Mesendoderm (in vitro differentiated cells): Measurements from ENCODE around the gene FRMD3.

Source experiments
- DNase-seq: peaks from one replicate; pipeline ENCODE4 v3.0.0; 2013
- H2AK5ac ChIP-seq: 2 replicates; pipeline ENCODE4 v1.6.1; 2013; ENCODE audit warnings: low read length, inconsistent platforms
- H2BK120ac ChIP-seq: 2 replicates; pipeline ENCODE4 v1.6.1; 2013; ENCODE audit warnings: low read depth, mild to moderate bottlenecking, low read length, moderate library complexity, mixed read lengths
- H2BK15ac ChIP-seq: replicated peaks from 2 replicates; pipeline ENCODE4 v1.6.1; 2013; ENCODE audit warnings: low read depth, mild to moderate bottlenecking, moderate library complexity
- H2BK5ac ChIP-seq: 2 replicates; pipeline ENCODE4 v1.6.1; 2013; ENCODE audit warnings: low read length, inconsistent platforms
- H3K18ac ChIP-seq: 2 replicates; pipeline ENCODE4 v1.6.1; 2013; ENCODE audit warnings: mild to moderate bottlenecking, low read length, mixed read lengths
- H3K23ac ChIP-seq: one replicate; pipeline ENCODE4 v1.6.1; 2013; ENCODE audit warnings: low read length
- H3K27ac ChIP-seq: 2 replicates; pipeline ENCODE4 v1.5.1; 2013; ENCODE audit warnings: low read depth, mild to moderate bottlenecking, inconsistent platforms, low read length, moderate library complexity
- H3K27me3 ChIP-seq: 2 replicates; pipeline ENCODE4 v1.6.1; 2013; ENCODE audit warnings: low read length, control low read depth, mild to moderate bottlenecking, inconsistent platforms; ENCODE audit not compliant: insufficient read depth, poor library complexity
- H3K36me3 ChIP-seq: 2 replicates; pipeline ENCODE4 v1.6.1; 2013; ENCODE audit warnings: low read length, inconsistent platforms; ENCODE audit not compliant: control insufficient read depth, insufficient read depth
- H3K4ac ChIP-seq: one replicate; pipeline ENCODE4 v1.6.1; 2013; ENCODE audit warnings: low read depth, mild to moderate bottlenecking, low read length, moderate library complexity
- H3K4me1 ChIP-seq: 2 replicates; pipeline ENCODE4 v1.6.1; 2013; ENCODE audit warnings: low read depth, low read length, inconsistent platforms; ENCODE audit not compliant: control insufficient read depth
- H3K4me2 ChIP-seq: 2 replicates; pipeline ENCODE4 v1.6.1; 2013; ENCODE audit warnings: low read length
- H3K4me3 ChIP-seq: 2 replicates; pipeline ENCODE4 v1.5.1; 2013; ENCODE audit warnings: mild to moderate bottlenecking, low read length
- H3K56ac ChIP-seq: one replicate; pipeline ENCODE4 v1.6.1; 2013; ENCODE audit warnings: low read length
- H3K79me1 ChIP-seq: 2 replicates; pipeline ENCODE4 v1.6.1; 2013; ENCODE audit warnings: low read length, inconsistent platforms
- H3K79me2 ChIP-seq: 2 replicates; pipeline ENCODE4 v1.6.1; 2013; ENCODE audit warnings: mild to moderate bottlenecking, low read length; ENCODE audit not compliant: control insufficient read depth, insufficient read depth
- H3K9ac ChIP-seq: 2 replicates; pipeline ENCODE4 v1.6.1; 2013; ENCODE audit warnings: low read length, inconsistent platforms
- H4K5ac ChIP-seq: one replicate; pipeline ENCODE4 v1.6.1; 2013; ENCODE audit warnings: low read length
- H4K8ac ChIP-seq: one replicate; pipeline ENCODE4 v1.6.1; 2013; ENCODE audit warnings: low read depth, mild to moderate bottlenecking, control low read depth, low read length, moderate library complexity
- WGBS: extraction: QIAGEN DNeasy Blood & Tissue Kit; methylation state at CpG from one replicate; pipeline ENCODE4 v1.1.7; 2013; ENCODE audit warnings: low lambda C conversion rate, missing lambda C conversion rate; ENCODE audit not compliant: insufficient coverage; ENCODE audit errors: extremely low coverage; 5-methylcytosine and 5-hydroxymethylcytosine counted together

FRMD3 gene

DNA sequence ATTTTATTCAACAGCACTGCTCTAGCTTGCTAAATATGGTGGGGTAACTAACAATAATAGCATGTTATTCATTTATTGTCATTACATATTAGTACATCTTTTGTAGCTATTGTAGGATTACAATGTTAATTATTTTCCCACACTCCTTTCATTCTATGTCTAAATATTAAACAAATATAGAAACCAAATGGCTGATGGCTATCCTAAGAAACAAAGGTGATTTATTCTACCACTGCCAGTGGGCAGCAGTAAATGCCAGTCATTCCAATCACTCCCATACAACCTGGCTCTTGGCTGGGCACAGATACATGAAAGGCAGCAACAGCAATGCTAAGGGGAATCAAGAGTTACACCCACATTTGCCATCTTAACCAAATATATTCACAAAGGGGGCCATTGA lies 84.1 kb downstream of the FRMD3 start:
- no peak for DNase-seq
- no peak overlapping the region for H4K5ac ChIP-seq
- H2BK5ac ChIP-seq: no peak overlapping the region
- no peak overlapping the region for H3K27ac ChIP-seq
- H3K9ac ChIP-seq: no peak overlapping the region
- no peaks in the 10 kb centered on the region for H3K79me1 ChIP-seq
- no peak overlapping the region for H2BK15ac ChIP-seq
- no peaks in the 10 kb centered on the region for H3K36me3 ChIP-seq
- no peak overlapping the region for H3K4me3 ChIP-seq
- H3K56ac ChIP-seq: no peak overlapping the region
- no peak overlapping the region for H3K23ac ChIP-seq
- H3K4me2 ChIP-seq: no peak overlapping the region
- no peak overlapping the region for H2AK5ac ChIP-seq
- no peaks in the 10 kb centered on the region for H3K27me3 ChIP-seq
- no peak overlapping the region for H3K4ac ChIP-seq
- H3K18ac ChIP-seq: no peak overlapping the region
- H4K8ac ChIP-seq: no peak overlapping the region
- no peaks in the 10 kb centered on the region for H3K79me2 ChIP-seq
- H2BK120ac ChIP-seq: no peak overlapping the region
- H3K4me1 ChIP-seq: no peaks in the 10 kb centered on the region

DNA sequence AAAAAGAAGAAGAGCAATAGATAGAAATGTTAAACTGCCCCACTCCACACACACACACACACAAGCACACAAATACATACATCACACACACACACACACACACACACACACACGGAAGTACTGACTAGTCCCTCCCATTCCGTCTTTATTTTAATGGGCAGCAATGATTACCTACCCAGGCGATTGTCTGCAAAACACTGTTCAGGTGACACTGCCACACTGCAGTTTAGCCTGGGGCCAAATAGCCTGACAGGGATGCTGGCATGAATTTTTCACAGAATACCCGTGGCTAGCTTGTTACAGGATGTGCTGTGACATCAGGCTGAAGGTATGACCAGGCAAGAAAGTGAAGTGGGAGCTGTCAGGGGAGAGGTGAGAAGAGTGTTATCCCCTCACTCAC lies 86.9 kb downstream of the FRMD3 start:
- H3K79me1 ChIP-seq: no peaks in the 10 kb centered on the region
- no peak overlapping the region for H3K27ac ChIP-seq
- H3K79me2 ChIP-seq: no peaks in the 10 kb centered on the region
- H4K8ac ChIP-seq: no peak overlapping the region
- no peaks in the 10 kb centered on the region for H3K36me3 ChIP-seq
- H3K4me3 ChIP-seq: no peak overlapping the region
- no peak overlapping the region for H3K9ac ChIP-seq
- no peak overlapping the region for H3K4ac ChIP-seq
- no CpG with 5 or more reads among the region's 4 CpGs for WGBS
- H3K4me2 ChIP-seq: no peak overlapping the region
- H2AK5ac ChIP-seq: no peak overlapping the region
- H3K27me3 ChIP-seq: no peaks in the 10 kb centered on the region
- DNase-seq: peak; percentile 92
- H2BK120ac ChIP-seq: no peak overlapping the region
- no peak overlapping the region for H4K5ac ChIP-seq
- H2BK5ac ChIP-seq: no peak overlapping the region
- no peak overlapping the region for H3K56ac ChIP-seq
- no peak overlapping the region for H3K23ac ChIP-seq
- no peak overlapping the region for H2BK15ac ChIP-seq
- H3K4me1 ChIP-seq: no peaks in the 10 kb centered on the region
- no peak overlapping the region for H3K18ac ChIP-seq

DNA sequence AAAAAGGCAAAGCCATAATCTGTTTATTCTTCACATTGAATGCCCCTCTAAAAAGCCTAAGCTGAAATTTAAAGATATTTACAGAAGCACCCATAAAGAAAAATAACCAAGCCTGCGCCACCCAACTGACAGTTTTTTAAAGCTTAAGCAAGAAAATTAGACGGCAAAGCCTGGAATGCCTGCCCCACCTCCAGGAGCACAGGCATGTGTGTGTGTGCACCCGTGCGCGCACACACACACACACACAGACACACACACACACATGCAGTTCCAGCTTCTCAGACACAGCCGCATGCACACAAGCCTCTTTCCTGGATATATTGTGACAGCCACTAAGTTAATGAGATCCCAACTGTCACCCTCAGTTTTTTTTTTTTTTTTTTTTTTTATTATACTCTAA lies 88.2 kb downstream of the FRMD3 start:
- WGBS: no CpG with 5 or more reads among the region's 6 CpGs
- Histone ChIP-seq H3K56ac (no peak overlapping the region), H2AK5ac (no peak overlapping the region), H3K18ac (no peak overlapping the region), H3K27ac (no peak overlapping the region), H3K79me1 (no peaks in the 10 kb centered on the region), H2BK120ac (no peak overlapping the region), H2BK15ac (no peak overlapping the region), H3K4me1 (no peaks in the 10 kb centered on the region), H3K79me2 (no peaks in the 10 kb centered on the region), H4K5ac (no peak overlapping the region), H2BK5ac (no peak overlapping the region), H3K4me3 (no peak overlapping the region), H3K23ac (no peak overlapping the region), H3K4me2 (no peak overlapping the region), H3K4ac (no peak overlapping the region), H3K9ac (no peak overlapping the region), H3K36me3 (no peaks in the 10 kb centered on the region), H4K8ac (no peak overlapping the region), H3K27me3 (no peaks in the 10 kb centered on the region)
- DNase-seq: no peak

DNA sequence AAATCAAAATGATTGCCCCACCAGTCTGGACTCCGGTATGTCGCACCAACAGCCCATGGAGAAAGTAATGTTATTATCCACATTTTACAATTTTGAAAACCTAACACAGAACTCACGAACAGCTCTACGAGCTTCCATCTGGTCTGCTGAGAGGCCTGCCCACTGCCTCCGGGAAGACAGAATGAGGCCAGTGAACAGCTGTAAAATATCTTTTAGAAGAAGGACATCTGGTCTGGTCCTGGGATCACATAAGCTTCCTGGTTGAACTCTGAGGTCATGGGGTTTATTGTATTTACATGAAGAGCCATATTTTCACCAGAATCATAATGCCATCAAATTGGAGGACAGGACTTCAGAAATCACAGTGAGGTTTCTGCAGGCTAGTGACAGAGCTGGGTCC lies 89.0 kb downstream of the FRMD3 start:
- no peak overlapping the region for H2BK120ac ChIP-seq
- DNase-seq: no peak
- no peaks in the 10 kb centered on the region for H3K79me2 ChIP-seq
- H3K27me3 ChIP-seq: no peaks in the 10 kb centered on the region
- no peaks in the 10 kb centered on the region for H3K36me3 ChIP-seq
- no peak overlapping the region for H3K56ac ChIP-seq
- no peak overlapping the region for H3K18ac ChIP-seq
- H3K79me1 ChIP-seq: no peaks in the 10 kb centered on the region
- no peak overlapping the region for H4K5ac ChIP-seq
- no peak overlapping the region for H3K27ac ChIP-seq
- no peak overlapping the region for H4K8ac ChIP-seq
- no peak overlapping the region for H3K23ac ChIP-seq
- no peaks in the 10 kb centered on the region for H3K4me1 ChIP-seq
- no CpG with 5 or more reads among the region's 5 CpGs for WGBS
- no peak overlapping the region for H3K4me2 ChIP-seq
- no peak overlapping the region for H3K9ac ChIP-seq
- no peak overlapping the region for H2BK5ac ChIP-seq
- H3K4ac ChIP-seq: no peak overlapping the region
- H2AK5ac ChIP-seq: no peak overlapping the region
- no peak overlapping the region for H3K4me3 ChIP-seq
- no peak overlapping the region for H2BK15ac ChIP-seq

- H3K4me3 ChIP-seq: no peak overlapping the region
- H4K5ac ChIP-seq: no peak overlapping the region
- no peak overlapping the region for H3K18ac ChIP-seq
- H2BK15ac ChIP-seq: no peak overlapping the region
- H3K23ac ChIP-seq: no peak overlapping the region
- H3K4me2 ChIP-seq: no peak overlapping the region
- H3K27ac ChIP-seq: no peak overlapping the region
- no peak overlapping the region for H3K9ac ChIP-seq
- WGBS: no CpG with 5 or more reads among the region's 5 CpGs
- no peaks in the 10 kb centered on the region for H3K79me1 ChIP-seq
- no peaks in the 10 kb centered on the region for H3K79me2 ChIP-seq
- no peaks in the 10 kb centered on the region for H3K36me3 ChIP-seq
- no peak overlapping the region for H4K8ac ChIP-seq
- no peak overlapping the region for H2AK5ac ChIP-seq
- no peak overlapping the region for H3K4ac ChIP-seq
- H2BK5ac ChIP-seq: no peak overlapping the region
- no peak for DNase-seq
- H3K27me3 ChIP-seq: no peaks in the 10 kb centered on the region
- no peak overlapping the region for H3K56ac ChIP-seq
- H2BK120ac ChIP-seq: no peak overlapping the region
- H3K4me1 ChIP-seq: no peaks in the 10 kb centered on the region
These were observed 89.6 kb downstream of the FRMD3 start for GRCh38 chr9:83448626-83449025.

GRCh38 chr9:83447351-83447750 lies 90.8 kb downstream of the FRMD3 start:
- Histone ChIP-seq H4K8ac (no peak overlapping the region), H2BK120ac (no peak overlapping the region), H2BK15ac (no peak overlapping the region), H3K27me3 (no peaks in the 10 kb centered on the region), H3K4me2 (no peak overlapping the region), H3K4ac (no peak overlapping the region), H3K9ac (no peak overlapping the region), H3K4me1 (no peaks in the 10 kb centered on the region), H2BK5ac (no peak overlapping the region), H3K56ac (no peak overlapping the region), H3K18ac (no peak overlapping the region), H3K79me2 (no peaks in the 10 kb centered on the region), H3K4me3 (no peak overlapping the region), H3K23ac (no peak overlapping the region), H4K5ac (no peak overlapping the region), H3K27ac (no peak overlapping the region), H3K79me1 (no peaks in the 10 kb centered on the region), H2AK5ac (no peak overlapping the region), H3K36me3 (no peaks in the 10 kb centered on the region)
- no peak for DNase-seq
- no CpG with 5 or more reads among the region's 8 CpGs for WGBS
